ENCODE results near the gene MIX23.

The MIX23 gene

DNA sequence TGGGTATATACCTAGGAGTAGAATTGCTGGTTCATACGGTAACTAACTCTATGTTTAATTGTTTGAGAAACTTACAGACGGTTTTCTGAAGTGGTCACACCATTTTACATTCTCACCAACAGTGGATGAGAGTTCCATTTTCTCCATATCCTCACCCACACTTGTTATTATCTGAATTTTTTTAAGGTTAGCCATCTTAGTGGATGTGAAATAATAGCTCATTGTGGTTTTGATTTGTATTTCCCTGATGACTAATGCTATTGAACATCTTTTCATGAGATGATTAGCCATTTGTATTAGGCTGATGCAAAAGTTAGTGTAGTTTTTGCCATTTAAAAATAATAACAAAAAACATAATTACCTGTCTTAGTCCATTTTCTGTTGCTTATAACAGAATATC, 39.4 kb downstream of the MIX23 start:
- no peak for DNase-seq

DNA sequence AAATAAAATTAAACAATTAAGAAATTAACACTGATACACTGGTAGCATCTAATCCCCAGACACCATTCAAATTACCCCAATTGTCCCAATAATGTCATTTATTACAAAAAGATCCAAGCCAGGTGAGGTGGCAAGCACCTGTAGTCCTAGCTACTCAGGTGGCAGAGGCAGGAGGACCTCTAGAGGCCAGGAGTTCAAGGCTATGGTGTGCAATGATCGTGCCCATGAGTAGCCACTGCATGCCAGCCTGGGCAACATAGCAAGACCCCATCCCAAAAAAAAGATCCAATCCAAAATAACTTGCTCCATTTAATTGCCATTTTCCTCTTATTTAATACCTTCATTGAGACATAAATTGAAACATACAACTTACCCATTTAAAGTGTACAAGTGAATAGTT, 40.2 kb downstream of the MIX23 start:
- DNase-seq = no peak

DNA sequence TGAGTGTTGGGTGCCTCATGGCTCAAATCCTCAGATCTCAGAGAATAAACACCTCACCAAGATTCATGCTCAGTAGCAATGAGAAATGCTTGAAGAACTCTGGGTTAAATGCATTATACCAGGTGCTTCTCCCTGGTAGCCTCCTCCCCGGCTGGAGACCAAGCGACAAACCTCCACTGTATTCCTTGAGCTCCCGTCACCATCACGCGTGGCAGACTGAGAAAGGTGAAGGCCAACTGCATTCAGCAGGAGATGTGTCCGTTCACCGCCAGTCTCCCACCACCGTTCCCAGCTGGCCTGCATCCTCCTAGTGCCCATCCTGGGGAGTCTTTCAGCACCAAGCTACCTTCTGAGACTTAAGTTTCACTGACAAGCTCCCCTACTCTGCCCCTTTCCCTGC, 50.5 kb downstream of the MIX23 start:
- no peak for DNase-seq

DNA sequence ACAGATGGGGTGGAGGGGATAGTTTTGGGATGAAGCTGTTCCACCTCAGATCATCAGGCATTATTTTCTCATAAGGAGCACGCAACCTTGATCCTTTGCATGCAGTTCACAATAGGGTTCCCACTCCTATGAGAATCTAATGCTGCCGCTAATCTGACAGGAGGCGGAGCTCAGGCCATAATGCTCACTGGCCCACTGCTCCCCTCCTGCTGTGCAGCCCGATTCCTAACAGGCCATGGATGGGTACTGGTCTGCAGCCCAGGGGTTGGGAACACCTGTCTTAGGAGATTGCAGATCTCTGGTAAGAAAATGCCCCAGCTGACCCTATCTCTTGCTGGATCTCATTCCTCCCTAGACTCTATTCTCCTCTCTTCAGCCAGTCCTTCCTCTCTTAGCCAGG, 51.1 kb downstream of the MIX23 start:
- no peak for DNase-seq

DNA sequence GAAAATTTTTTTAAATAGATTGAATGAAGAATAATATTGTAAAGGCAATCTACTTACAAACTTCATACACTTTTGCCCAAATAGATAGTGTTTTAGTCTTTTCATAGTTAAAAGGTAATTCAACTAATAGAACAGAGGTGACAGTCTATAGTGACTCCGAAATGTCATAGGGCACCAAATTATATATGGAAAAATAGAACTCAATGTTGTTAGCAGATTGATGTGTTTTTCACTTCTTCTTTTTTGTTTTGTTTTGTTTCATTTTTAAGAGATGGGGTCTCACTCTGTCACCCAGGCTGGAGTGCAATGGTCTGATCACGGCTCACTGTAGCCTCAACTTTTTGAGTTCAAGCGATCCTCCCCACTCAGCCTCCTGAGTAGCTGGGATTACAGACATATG, 57.3 kb downstream of the MIX23 start:
- DNase-seq = no peak

DNA sequence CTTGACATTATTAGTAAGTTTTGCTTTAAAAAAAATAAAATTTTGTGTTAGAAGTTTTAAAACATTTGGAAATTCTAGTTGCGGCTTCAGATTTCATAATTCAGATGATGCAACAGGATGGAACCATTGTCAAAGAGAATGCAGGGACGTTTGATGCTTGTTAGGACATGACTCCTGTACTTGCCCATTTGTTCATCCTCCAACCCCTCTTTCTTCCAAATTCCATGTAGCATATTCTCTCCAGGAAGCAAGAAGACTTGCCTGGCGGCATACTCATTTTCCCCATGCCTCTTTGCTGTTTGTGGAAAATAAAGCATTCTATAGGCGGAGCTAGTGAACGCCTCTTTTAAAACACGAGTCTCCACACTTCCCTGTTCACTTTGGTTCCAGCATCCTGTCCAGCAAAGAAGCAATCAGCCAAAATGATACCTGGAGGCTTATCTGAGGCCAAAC, 58.1 kb downstream of the MIX23 start, which contains the start of gene CSTA:
Gene CSTA, plus strand, starts transcription at position 378 of the 453 bp plus-strand sequence. Its CDS starts 45 bp downstream, at position 423.
- DNase-seq = no peak

DNA sequence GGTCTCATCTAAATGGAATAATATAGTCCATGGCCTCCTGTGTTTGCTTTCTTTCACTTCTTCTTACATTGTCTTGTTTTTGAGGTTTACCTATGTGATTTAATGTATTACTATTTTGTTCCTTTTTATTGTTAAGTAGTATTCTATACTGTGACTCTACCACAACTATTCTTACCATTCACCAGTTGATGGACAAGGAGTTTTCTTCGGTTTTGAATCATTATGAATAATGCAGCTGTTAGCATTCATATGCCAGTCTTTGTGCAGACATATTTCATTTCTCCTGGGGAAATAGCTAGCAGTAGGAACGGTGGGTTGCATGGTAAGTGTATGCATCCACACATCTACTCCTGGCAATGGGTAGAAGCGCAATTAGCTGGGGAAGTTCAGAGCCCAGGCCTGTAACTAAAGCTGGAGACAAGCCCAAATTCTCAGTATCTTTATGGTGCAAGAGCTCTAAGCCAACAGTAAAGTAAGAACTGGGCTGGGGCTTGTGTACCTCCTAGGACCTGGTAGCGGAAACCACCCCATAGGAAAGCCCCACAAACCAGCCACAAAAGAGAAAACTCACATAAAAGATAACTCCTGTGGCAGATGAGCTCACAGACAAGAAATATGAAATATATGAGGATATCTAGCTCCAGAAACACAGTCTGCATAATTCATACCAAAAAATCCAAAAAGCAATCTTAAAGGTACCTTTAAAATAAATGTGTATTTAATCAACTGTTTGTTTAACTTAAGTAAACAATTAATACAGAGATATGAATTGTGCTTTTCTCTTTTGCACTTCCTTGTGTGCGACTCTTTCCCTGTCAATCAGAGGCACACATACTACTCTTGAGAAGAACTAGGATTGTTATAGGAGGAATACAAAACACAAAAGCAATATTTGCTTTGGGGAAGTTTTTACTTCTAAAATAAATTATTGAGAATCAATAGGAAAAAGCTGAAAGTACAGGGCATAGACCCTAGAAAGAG, 60.6 kb downstream of the MIX23 start:
- peak; percentile 19 for DNase-seq

DNA sequence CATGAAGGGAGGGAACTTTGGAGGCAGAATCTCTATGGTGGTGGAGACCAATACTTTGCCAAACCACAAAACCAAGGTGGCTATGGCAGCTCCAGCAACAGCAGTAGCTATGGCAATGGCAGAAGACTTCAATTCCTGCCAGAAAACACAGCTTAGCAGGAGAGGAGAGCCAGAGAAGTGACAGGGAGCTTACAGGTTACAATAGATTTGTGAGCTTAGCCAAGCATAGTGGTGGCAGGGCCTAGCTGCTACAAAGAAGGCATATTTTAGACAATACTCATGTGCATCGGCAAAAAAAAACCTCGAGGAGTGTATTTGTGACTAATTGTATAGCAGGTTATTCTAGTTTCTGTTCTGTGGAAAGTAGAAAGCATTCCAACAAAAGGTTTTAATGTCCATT, 64.4 kb downstream of the MIX23 start:
- no peak for DNase-seq

DNA sequence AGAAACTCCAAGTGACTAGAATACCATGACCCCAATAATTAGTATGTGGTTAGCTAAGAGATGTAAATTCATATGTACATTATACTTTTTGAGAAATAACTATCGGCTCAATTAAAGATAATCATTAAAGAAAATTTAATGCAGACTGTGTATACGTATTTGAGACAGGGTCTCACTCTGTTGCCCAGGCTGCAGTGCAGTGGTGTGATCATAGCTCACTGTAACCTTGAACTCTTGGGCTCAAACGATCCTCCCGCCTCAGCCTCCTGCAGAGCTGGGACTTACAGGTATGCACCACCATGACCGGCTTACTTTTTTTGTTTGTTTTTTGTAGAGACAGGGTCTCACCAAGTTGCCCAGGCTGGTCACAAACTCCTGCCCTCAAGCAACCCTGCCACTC, 66.7 kb downstream of the MIX23 start:
- no peak for DNase-seq

DNA sequence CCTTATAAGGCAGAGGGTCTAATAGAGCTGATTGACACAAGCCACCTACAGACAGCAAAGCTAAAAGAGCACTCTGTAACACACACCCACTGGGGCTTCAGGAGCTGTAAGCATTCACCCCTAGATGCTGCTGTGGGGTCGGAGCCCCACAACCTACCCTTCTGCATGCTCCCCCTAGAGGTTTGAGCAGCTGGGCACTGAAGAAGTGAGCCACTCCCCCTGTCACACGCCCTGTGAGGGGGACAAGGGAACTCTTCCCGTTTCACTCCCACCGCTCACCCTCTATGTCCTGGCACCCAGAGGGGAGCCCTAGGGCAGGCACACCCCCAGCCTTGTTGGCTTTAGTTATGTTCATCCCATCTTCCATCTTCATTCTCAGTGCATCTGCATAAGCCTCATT, 67.4 kb downstream of the MIX23 start:
- DNase-seq = no peak

DNA sequence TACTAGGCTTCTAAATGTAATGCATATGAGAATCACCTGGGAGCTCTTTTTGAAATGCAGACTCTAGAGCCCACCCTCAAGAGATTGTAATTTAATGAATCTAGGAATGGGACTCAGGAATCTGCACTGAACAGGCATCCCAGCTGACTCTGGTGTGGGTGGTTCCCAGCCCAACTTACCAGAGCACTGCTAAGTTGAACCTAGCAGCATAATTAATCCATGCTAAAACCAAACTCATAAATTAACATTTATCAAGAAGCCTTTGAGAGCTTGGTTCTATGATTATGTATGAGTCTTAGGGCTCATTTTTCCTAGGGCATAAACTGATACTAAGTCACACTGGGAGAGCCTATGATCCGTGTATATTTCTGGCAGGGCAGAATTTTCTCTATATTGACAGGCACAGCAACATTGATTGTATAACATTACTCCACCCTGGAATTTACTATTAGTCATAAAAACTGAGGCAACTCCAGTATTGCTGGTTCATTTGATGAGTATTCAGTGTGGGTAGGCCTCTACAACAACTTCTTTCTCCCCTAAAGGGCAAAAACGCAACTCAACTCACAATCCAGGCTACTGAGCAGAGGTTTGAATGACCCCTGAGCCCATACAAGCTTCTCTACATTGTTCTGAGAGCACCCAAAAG, 68.7 kb downstream of the MIX23 start:
- no peak for DNase-seq

DNA sequence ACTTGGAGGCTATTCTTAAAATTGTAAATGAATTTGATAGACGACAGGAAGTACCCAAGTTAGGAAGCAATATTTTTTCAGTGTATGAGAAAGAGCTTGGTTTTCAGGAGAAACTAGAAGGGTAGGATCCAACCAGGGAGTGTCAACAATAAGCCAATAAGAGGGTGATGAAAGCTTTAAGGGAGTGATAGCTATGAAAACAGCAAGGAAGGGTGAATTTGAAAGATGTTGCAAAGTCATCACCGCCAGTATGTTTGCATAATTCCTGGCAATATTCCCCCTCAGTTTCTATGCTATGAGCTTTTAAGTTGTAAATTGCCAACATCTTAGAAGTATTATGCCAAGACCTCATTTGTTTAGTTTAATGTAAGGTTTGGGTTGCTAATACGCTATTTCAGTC, 69.8 kb downstream of the MIX23 start:
- no peak for DNase-seq

DNA sequence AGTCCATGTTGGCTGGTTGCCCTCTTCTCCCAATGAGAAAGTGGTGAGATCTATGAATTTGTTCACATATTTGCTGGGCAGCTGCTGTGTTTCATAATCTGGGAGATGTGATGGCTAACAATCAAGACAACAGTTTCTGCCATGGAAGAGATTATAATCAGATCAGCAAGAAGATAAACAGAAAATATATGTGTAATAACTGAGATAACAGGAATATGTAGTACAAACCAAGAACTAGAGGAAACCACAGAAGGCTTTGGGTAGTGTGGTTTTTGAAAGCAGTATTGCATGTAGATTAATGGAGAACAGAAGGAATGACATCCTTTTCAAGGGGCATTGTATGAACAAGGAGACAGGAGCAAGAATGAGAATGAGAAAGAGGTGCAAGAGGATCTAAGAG, 70.2 kb downstream of the MIX23 start:
- DNase-seq = no peak

DNA sequence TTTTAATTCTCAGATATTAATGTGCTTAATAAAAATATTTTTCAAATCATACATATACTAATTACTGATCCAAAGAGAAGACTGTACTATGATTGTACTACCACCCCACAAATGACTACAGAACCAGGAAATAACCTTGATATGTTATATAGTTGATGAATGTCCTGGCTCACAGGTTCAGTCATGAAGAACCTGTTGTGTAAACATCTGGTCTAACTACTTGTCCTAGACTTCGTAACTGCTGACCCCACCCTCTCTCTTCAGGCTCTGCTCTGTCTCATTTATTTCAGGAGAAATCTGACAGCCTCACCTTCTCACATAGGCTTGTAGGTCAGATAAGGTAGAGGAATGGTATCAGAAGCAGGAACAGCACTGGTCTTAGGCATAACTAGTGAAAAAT, 72.7 kb downstream of the MIX23 start:
- DNase-seq = no peak

Data from CD4-positive, alpha-beta T cell treated with Interleukin-6 for 4 hours (primary cell).